Ectodermal cell (in vitro differentiated cells): ENCODE results near the gene SMOC2.

Source experiments
- H3K27ac ChIP-seq: 2 replicates; pipeline ENCODE4 v1.7.0; 2013; ENCODE audit warnings: mild to moderate bottlenecking, low read depth, low read length; ENCODE audit not compliant: insufficient read depth, poor library complexity, severe bottlenecking
- H3K27me3 ChIP-seq: 2 replicates; pipeline ENCODE4 v1.7.0; 2013; ENCODE audit warnings: mild to moderate bottlenecking, low read length; ENCODE audit not compliant: insufficient read depth, control insufficient read depth, poor library complexity, severe bottlenecking
- H3K36me3 ChIP-seq: one replicate; pipeline ENCODE4 v1.7.0; 2013; ENCODE audit warnings: low read length; ENCODE audit not compliant: control insufficient read depth, insufficient read depth
- H3K4me1 ChIP-seq: one replicate; pipeline ENCODE4 v1.7.0; 2013; ENCODE audit warnings: low read length; ENCODE audit not compliant: control insufficient read depth, insufficient read depth
- H3K4me3 ChIP-seq: 2 replicates; pipeline ENCODE4 v1.7.0; 2013; ENCODE audit warnings: low read depth, low read length, control low read depth; ENCODE audit not compliant: insufficient read depth
- H3K9me3 ChIP-seq: 2 replicates; pipeline ENCODE4 v1.7.0; 2013; ENCODE audit warnings: mild to moderate bottlenecking, low read length, moderate library complexity; ENCODE audit not compliant: control insufficient read depth
- WGBS, 2 experiments: methylation state at CpG; one replicate each; pipeline ENCODE4 v1.1.7; 2013; ENCODE audit warnings: missing lambda C conversion rate in 2 of 2; 5-methylcytosine and 5-hydroxymethylcytosine counted together

SMOC2 gene

DNA sequence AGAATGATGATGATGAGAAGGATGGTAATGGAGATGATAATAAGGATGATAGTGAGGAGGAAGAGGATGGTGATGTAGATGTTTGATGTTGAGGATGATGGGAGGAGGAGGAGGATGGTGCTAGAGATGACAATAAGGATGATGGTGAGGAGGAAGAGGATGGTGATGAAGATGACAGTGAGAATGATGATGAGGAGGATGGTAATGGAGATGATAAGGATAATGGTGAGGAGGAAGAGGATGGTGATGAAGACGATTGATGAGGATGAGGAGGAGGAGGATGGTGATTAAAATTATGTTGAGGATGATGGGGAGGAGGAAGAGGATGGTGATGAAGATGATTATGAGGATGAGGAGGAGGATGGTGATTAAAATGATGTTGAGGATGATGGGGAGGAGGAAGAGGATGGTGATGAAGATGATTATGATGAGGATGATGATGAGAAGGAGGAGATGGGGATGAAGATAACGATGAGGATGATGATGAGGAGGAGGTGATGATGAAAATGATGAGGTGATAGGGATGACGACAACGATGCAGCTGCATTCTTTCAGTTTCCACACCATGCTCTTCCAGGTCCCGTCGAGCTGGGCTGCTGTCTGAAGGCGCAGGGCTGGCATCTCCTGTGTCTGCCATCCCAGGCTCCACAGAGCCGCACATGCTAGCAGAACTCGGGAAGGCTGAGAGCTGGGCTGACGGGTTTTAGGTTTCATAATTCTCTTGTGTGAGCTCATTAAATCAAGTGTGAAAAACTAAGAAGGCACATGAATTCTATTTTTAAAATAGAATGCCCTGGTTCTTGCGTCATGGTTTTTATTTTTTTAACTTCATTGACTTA lies 274.9 kb downstream of the SMOC2 start:
- no peak overlapping the region for H3K4me3 ChIP-seq
- H3K27me3 ChIP-seq: no peaks in the 10 kb centered on the region
- no peaks in the 10 kb centered on the region for H3K36me3 ChIP-seq
- H3K9me3 ChIP-seq: no peaks in the 10 kb centered on the region
- WGBS, 2 experiments: 93 to 95% methylated on average over 11 of the region's 11 CpGs
- no peaks in the 10 kb centered on the region for H3K4me1 ChIP-seq
- no peak overlapping the region for H3K27ac ChIP-seq

GRCh38 chr6:168716581-168716980 lies 275.6 kb downstream of the SMOC2 start:
- H3K36me3 ChIP-seq: no peaks in the 10 kb centered on the region
- no peaks in the 10 kb centered on the region for H3K4me1 ChIP-seq
- WGBS, 2 experiments: 93 to 99% methylated on average over 7 of the region's 7 CpGs
- H3K27ac ChIP-seq: no peak overlapping the region
- H3K4me3 ChIP-seq: no peak overlapping the region
- H3K9me3 ChIP-seq: no peaks in the 10 kb centered on the region
- no peaks in the 10 kb centered on the region for H3K27me3 ChIP-seq

DNA sequence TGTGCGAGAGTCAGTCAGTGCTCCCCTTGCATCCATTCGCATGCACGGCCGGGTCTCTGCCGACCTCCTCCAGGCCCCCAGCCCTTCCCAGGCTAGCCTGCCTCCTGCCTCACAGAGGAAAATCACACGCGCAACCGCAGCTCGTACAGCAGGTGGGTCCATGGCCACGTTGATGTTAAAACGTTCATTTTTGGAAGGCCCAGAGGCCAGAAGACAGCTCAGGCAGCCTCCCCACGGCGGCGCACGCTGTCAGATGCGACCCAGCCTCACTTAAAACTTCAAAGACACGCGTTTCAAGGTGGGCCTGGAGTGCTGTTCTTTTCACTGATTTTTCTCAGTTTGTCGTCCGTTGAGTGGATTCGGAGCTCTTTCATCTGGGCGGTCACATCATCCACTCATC lies 276.5 kb downstream of the SMOC2 start:
- no peaks in the 10 kb centered on the region for H3K36me3 ChIP-seq
- H3K9me3 ChIP-seq: no peaks in the 10 kb centered on the region
- 94 to 96% methylated on average over 22 of the region's 22 CpGs for WGBS, 2 experiments
- no peak overlapping the region for H3K4me3 ChIP-seq
- no peak overlapping the region for H3K27ac ChIP-seq
- no peaks in the 10 kb centered on the region for H3K27me3 ChIP-seq
- H3K4me1 ChIP-seq: no peaks in the 10 kb centered on the region
